ENCODE results near the gene FAM222A.

The FAM222A gene

GRCh38 chr12:109673884-109674283 is 39.7 kb upstream of the FAM222A start:
- Mint-ChIP-seq H3K4me3 (no peak overlapping the region), H3K27me3 (ENCODE audit: low read depth, poor library complexity) (peaks cover 14% of the 10 kb centered on the region)
- no peak for TF ChIP-seq CTCF (IDR thresholded peaks at IDR 0.05)

DNA sequence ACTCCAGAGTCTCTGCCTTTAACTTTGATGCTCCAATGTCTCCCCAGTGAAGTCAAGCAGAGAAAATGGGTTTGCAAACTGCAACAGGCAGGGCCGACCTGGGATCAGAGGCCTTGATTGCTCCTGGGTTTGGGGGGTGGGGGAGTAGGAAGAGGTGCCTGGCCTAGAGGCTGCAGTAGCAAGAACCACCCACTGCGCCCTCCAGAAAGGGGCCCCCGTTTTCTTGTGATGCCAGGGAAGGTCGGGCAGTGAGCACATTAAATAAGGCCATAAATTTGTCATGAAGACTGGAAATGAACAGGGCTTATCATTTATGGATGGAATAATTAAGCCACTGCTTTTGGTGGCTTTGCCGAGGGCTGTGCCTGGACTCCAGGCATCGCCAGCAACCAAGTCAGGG is 38.2 kb upstream of the FAM222A start:
- Mint-ChIP-seq H3K4me1 (peaks cover 42% of the 10 kb centered on the region), H3K9me3 (no peaks in the 10 kb centered on the region), H3K4me3 (no peak overlapping the region), H3K27me3 (ENCODE audit: low read depth, poor library complexity) (peaks cover 13% of the 10 kb centered on the region), H3K36me3 (ENCODE audit: low read depth) (no peaks in the 10 kb centered on the region), H3K27ac (no peak overlapping the region)
- TF ChIP-seq CTCF (IDR thresholded peaks at IDR 0.05): no peak
- no peak for DNase-seq

More at GRCh38 chr12:109673884-109674283, 39.7 kb upstream of the FAM222A start:
- Mint-ChIP-seq H3K36me3 (ENCODE audit: low read depth) (no peaks in the 10 kb centered on the region), H3K4me1 (peaks cover 31% of the 10 kb centered on the region), H3K27ac (no peak overlapping the region), H3K9me3 (no peaks in the 10 kb centered on the region)
- DNase-seq: no peak

DNA sequence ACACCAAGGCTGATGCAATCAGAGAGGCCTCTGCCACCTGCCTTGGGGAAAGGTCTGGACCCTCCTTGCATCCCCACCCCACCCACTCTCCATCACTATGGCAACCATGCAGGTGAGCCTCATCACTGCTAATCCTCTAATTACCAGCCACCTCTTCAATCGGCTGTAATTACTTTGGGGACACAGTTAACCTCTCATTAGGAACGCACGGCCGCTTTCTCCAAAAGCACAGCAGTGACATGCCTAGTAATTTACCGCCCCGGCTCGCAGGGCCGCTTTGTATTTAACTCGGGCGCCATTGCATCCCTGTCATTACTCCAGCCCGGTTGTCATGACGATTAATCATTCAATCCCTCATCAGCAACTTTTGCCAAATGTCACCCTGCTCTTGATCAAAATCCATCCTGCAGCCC is 36.3 kb upstream of the FAM222A start:
- H3K36me3 Mint-ChIP-seq (ENCODE audit: low read depth): no peaks in the 10 kb centered on the region
- TF ChIP-seq CTCF (IDR thresholded peaks at IDR 0.05): no peak
- H3K27me3 Mint-ChIP-seq (ENCODE audit: low read depth, poor library complexity): peaks cover 15% of the 10 kb centered on the region
- H3K4me3 Mint-ChIP-seq: no peak overlapping the region
- H3K4me1 Mint-ChIP-seq: peaks cover 38% of the 10 kb centered on the region
- DNase-seq: no peak
- no peak overlapping the region for H3K27ac Mint-ChIP-seq
- no peaks in the 10 kb centered on the region for H3K9me3 Mint-ChIP-seq

- H3K4me1 Mint-ChIP-seq: peaks cover 38% of the 10 kb centered on the region
- no peak overlapping the region for H3K27ac Mint-ChIP-seq
- H3K36me3 Mint-ChIP-seq (ENCODE audit: low read depth): no peaks in the 10 kb centered on the region
- TF ChIP-seq CTCF (IDR thresholded peaks at IDR 0.05): no peak
- H3K9me3 Mint-ChIP-seq: no peaks in the 10 kb centered on the region
- peak; percentile 20 for DNase-seq
- H3K4me3 Mint-ChIP-seq: no peak overlapping the region
- H3K27me3 Mint-ChIP-seq (ENCODE audit: low read depth, poor library complexity): peaks cover 20% of the 10 kb centered on the region
Measured at GRCh38 chr12:109678719-109679118, 34.9 kb upstream of the FAM222A start.

DNA sequence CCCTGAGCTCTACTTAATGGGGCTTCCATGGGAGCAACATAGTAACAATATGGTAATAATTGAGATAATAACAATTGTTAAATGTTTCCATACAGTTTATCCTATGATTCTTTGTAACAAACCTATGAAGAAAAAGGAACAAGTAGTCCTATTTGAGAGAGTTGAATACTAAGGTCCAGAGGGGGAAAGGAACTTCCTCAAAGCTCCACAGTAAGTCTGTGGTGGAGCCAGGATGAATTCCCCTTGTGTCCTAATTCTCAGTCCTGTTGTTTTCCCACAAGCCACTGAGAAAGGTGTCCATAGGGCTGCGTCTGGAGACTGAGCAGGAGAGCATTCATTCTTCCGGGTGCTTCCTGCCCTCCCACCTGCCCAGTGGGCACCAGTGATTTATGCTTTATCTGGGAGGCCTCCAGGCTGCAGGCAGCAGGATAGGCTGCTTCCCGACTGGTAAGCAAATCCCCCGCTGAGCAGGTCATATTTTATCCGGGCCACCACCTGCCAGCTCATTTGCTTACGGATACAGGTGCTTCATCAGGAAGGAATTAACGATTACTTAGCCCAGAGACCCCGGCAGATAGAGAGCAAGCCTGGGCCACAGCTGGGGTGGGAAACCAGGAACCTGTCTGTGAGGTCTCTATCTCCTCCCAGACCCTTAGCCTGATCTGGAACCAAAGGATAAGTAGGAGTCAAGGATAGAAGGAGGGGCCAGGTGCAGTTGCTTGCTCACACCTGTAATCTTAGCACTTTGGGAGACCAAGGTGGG is 33.9 kb upstream of the FAM222A start:
- no peak overlapping the region for H3K4me3 Mint-ChIP-seq
- peaks cover 20% of the 10 kb centered on the region for H3K27me3 Mint-ChIP-seq (ENCODE audit: low read depth, poor library complexity)
- peaks cover 38% of the 10 kb centered on the region for H3K4me1 Mint-ChIP-seq
- no peak overlapping the region for H3K27ac Mint-ChIP-seq
- no peaks in the 10 kb centered on the region for H3K36me3 Mint-ChIP-seq (ENCODE audit: low read depth)
- peak; percentile 64 for DNase-seq
- TF ChIP-seq CTCF (IDR thresholded peaks at IDR 0.05): no peak
- no peaks in the 10 kb centered on the region for H3K9me3 Mint-ChIP-seq

Data from nephron progenitor cell (in vitro differentiated cells).